HG03575 (cell line): Measurements from ENCODE around the gene BMI1.

Experiments used
- ATAC-seq: cut with Tn5 transposase; IDR thresholded peaks from one replicate; pipeline ENCODE4 v1.9.1; 2021; ENCODE audit not compliant: unreplicated experiment, insufficient number of reproducible peaks, low FRiP score; ENCODE audit errors: extremely low read depth

The BMI1 gene

GRCh38 chr10:22317771-22318565, 2.9 kb upstream of the BMI1 start:
- ATAC-seq = no peak

GRCh38 chr10:22318772-22319171, 2.1 kb upstream of the BMI1 start:
- no peak for ATAC-seq

DNA sequence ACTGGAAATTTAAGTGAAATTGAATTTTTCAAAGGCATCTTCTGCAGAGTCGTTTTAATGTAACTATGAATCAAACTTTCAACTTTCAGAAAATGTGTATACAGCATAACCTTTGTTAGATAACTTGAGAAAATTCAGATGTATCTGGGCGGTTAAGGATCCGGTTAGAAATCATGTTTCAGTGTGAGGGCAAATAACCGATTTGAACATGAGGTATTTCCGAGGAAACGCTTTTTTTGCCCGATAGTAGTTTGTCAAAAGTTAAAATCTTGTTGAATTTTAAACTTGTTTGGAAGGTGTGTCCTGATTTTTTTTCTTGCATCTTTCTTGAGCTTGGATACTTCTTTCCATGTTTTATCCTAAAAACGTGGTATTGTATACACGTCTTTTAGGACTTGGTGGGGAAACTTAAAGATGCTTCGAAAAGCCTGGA, 1.3 kb upstream of the BMI1 start:
- ATAC-seq = no peak

DNA sequence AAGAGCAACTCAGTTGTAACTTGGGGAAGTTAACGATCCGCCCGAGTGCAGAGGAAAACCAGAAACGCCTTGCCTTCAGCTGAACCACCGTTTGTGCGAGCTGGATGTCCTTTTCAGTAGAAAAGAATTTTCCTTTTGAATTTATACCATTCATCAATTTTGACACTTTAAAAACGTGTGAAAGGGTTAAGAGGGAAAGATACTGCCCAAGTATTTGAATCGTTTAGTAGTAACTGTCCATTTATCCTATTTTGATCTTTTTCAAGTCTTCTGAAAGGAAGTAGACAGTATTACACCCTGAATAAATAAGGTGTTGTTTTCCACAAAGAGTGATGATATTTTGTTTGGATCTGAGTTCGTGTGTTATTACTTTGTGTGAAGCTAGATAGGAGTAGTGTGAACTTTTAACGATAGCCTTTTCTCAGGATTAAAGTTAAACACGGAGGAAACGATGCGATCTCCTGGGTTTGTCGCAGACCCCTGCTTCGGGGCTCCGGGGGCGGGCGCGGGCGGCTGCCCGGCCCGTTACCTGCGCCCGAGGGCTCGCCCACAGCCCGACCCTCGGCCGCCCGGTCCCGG, 830 bp upstream of the BMI1 start:
- ATAC-seq = no peak

GRCh38 chr10:22321156-22321923, 441 bp downstream of the BMI1 start:
- ATAC-seq = no peak

GRCh38 chr10:22321924-22322640, 1.2 kb downstream of the BMI1 start:
- no peak for ATAC-seq

DNA sequence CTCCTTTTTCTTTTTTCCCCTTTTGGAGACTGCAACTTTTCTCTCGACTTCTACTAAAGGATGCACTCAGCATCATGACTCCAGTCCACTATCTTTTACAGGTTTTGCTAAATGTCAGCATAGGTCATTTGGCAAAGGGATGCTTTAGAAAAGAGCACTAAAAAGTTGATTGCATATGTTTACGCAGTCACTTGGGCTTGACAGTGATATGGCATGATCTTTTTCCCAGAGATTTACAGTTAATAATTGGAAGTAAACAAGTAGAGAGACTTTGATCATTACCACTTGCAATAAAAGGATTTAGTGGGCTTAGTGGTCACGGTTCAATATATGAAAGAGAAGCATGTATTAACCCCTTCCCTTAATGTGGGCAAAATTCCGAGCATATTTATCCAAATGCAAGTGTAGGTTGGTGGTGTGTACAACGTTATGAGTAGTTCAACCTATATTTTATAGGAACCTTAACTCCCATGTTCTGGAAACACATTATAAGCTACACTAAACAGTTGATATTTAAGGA, 1.8 kb downstream of the BMI1 start:
- ATAC-seq = no peak

GRCh38 chr10:22323538-22324305, 2.8 kb downstream of the BMI1 start:
- no peak for ATAC-seq

- ATAC-seq = no peak
These were observed 3.5 kb downstream of the BMI1 start for GRCh38 chr10:22324413-22324812.

GRCh38 chr10:22324893-22325271, 4.0 kb downstream of the BMI1 start:
- no peak for ATAC-seq

- ATAC-seq = no peak
These were observed 4.6 kb downstream of the BMI1 start for GRCh38 chr10:22325272-22326144.

DNA sequence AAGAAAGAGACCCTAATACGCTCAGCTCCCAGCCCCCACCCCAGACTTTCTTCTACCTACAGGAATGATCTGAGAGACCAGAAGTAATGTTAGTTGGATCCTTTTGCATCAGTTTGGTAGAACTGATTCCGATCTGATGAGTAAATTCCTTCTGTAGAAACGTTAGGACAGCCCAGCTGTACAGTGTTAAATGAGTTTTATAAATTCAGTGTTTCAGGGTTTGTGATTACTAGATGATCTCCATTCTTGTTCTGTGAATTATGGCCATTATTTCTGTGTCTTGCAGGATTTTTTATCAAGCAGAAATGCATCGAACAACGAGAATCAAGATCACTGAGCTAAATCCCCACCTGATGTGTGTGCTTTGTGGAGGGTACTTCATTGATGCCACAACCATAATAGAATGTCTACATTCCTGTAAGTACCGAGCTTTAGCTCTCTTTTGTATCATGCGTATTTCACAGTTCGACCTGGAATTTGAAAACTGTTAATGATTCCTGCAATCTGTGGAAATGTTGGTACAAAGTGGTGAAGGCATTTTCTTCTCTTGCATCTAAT, 5.3 kb downstream of the BMI1 start:
- no peak for ATAC-seq

- no peak for ATAC-seq
These were observed 8.3 kb downstream of the BMI1 start for GRCh38 chr10:22329150-22329549.

DNA sequence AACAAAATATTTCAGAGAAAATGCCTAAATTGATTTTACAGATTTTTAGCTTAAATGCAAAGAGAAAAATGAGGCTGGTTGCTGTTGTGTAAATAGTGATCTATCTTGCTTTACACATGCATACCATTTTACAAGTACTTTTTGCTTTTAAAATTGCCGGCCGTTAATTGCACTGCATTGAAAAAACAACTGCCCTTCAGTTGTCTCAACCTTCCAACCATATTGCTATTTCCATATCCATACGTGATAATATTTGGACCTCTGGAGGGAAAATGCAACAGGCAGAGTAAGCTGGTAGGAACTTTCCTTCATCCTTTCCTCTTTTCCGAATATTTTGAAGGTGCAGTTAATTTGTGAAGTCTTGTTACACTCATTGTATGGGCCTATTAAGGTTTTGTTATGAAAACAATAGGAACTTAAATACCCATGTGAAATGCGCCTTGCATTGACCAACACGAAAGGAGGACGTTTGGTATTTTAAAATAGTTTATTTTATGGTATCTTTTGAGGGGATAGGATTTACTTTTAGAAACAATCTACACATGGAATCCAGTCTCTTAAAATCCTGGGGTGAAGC, 11.3 kb downstream of the BMI1 start:
- ATAC-seq = no peak

DNA sequence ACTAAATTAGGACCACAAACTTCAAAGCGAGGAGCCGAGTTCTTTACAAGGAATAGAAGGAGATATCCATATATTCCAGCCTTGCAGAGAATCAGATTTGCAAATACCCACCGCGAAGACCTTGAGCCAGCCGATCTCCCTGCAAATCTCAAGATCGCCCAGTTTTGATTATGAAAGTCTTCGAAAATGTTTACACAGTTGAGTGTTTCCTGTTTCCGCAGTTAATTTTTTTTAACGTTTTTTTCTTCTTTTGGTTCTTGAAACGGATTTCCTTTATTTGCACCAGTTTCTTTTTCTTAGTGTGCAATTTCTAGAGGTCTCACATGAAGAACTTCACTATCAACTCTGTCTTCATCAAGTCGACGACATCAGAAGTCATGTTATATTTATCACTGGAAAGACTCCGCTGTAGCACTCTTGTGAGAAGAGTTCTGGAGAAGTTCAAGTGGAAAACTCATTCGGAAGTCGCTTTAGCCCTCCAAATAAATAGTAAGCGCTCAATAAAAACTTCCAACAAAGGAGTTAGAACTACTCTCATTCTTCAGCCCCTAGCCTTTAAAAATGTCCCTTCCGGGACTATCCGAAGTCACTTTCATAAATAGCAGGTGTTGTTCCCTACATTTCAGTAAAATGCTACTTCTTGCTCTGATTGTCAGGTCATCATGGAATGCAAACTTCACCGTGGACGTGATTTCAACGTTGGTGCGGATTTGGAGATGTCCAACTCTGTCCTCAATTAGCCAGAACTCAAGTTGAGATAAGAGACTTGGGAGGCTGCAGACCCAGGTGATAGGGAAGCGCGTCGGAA, 12.5 kb downstream of the BMI1 start:
- ATAC-seq = no peak

GRCh38 chr10:22333975-22334282, 13.0 kb downstream of the BMI1 start:
- no peak for ATAC-seq
